Coronary artery (tissue), 2 donors: ENCODE results near the gene PRDM10.

Experiments
- DNase-seq: peaks from one replicate; pipeline ENCODE4 v3.0.0-alpha.2; 2017; ENCODE audit warnings: low spot score
- H3K27ac ChIP-seq, 2 donors: fragments of 200-600 bp; sonication (generic); one replicate each; pipeline ENCODE4 v1.5.1; 2016 to 2019
- H3K4me3 ChIP-seq: fragments of 200-600 bp; sonication (generic); 2 replicates; pipeline ENCODE4 v1.5.1; 2016; ENCODE audit warnings: mild to moderate bottlenecking, moderate library complexity
- CTCF ChIP-seq: fragments of 200-600 bp; sonication (generic); IDR thresholded peaks from one replicate; pipeline ENCODE4 v1.5.1; 2019; ENCODE audit warnings: antibody characterized with exemption

Gene PRDM10

GRCh38 chr11:129947474-129947873 lies 55.2 kb downstream of the PRDM10 start:
- no peak for TF ChIP-seq CTCF
- Histone ChIP-seq H3K27ac (no peak overlapping the region), H3K4me3 (no peak overlapping the region)
- DNase-seq = no peak

DNA sequence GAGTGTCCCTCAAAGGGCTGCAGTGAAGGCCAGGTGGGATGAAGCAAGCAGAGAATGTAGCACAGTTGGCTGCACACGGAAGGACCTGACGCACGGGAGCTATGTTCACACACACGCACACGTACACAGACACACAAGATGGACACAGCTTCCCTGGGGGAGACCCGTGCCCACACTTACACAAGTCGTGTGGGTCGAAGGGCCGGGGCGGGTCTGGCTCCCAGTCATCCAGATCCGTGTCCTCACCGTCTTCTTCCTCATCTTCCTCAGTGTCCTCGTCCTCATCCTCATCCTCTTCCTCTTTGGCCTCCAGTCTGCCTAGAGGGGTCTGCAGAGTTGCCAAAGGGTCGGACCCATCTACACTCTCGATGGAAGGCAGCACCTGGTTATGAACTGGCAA lies 55.7 kb downstream of the PRDM10 start:
- Histone ChIP-seq H3K4me3 (no peak overlapping the region), H3K27ac (no peak overlapping the region)
- TF ChIP-seq CTCF = no peak
- no peak for DNase-seq

DNA sequence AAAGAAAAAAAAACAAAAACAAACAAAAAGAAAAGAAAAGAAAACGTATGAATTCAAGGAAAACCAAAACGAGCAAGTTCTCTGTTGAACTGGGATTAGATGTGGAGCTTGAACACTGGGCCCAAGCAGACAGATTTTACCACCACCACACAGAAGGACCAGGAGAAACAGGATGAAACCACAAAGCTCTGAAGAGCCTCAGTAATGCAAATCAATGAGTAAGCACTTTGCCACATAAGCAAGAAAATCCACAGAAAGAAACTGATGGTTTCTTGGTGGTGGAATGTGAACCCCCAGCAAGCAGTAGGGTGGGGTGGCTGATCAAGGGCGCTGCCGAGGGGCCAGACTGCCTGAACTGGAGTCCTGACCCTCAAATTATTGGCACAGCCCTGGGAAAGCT lies 56.4 kb downstream of the PRDM10 start:
- Histone ChIP-seq H3K27ac (no peak overlapping the region), H3K4me3 (no peak overlapping the region)
- no peak for DNase-seq
- no peak for TF ChIP-seq CTCF

- Histone ChIP-seq H3K4me3 (no peak overlapping the region), H3K27ac (no peak overlapping the region)
- no peak for TF ChIP-seq CTCF
- no peak for DNase-seq
Measured at GRCh38 chr11:129945373-129945772, 57.3 kb downstream of the PRDM10 start.

- Histone ChIP-seq H3K27ac (no peak overlapping the region), H3K4me3 (no peak overlapping the region)
- no peak for DNase-seq
- no peak for TF ChIP-seq CTCF
Measured at GRCh38 chr11:129944696-129945095, 57.9 kb downstream of the PRDM10 start.

- H3K27ac ChIP-seq = no peak overlapping the region
- no peak overlapping the region for H3K4me3 ChIP-seq
- no peak for DNase-seq
- no peak for TF ChIP-seq CTCF
Measured at GRCh38 chr11:129943036-129943435, 59.6 kb downstream of the PRDM10 start.

DNA sequence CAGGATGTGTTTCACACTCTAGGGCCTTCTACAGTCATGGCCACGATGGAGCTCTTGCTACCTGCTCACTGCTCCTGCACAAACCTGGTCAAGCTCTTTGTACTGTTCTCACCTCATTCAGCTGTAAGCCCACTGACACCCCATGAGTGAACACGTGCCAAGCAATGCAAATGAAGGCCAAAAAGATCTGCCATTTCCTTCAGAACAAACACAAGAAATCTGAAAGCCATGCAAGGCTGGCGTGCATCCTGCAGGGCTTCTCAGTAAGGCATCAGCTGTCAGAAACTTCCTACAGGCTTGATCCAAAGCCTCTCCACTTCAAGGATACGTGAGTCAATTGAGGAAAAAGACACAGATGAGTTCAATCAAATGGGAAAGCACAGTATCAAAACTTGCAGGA lies 63.1 kb downstream of the PRDM10 start:
- H3K27ac ChIP-seq = no peak overlapping the region
- H3K4me3 ChIP-seq = no peak overlapping the region
- DNase-seq = no peak
- TF ChIP-seq CTCF = no peak
